Prostate gland (tissue), 2 donors: ENCODE results near the gene SMAD9.

Experiments
- POLR2A ChIP-seq: fragments of 450-650 bp; IDR thresholded peaks from one replicate; pipeline ENCODE4 v1.6.1; 2016; ENCODE audit warnings: antibody characterized with exemption, mild to moderate bottlenecking
- POLR2AphosphoS5 ChIP-seq: sonication (generic); formaldehyde crosslinking; IDR thresholded peaks from one replicate; pipeline ENCODE4 v1.6.1; 2017; ENCODE audit warnings: antibody characterized with exemption
- TF ChIP-seq, protein P1 (sequence below), 4 experiments: fragments of 200-600 bp in 2 of 4; fragments of 450-650 bp in 2 of 4; sonication (generic) in 2 of 4; IDR thresholded peaks; 1 replicate in 3 of 4; 2 replicates in 1 of 4; pipeline ENCODE4 v1.5.1; 2016 to 2019; ENCODE audit warnings: antibody characterized with exemption in 4 of 4, mild to moderate bottlenecking in 2 of 4, moderate library complexity in 2 of 4

DNA sequence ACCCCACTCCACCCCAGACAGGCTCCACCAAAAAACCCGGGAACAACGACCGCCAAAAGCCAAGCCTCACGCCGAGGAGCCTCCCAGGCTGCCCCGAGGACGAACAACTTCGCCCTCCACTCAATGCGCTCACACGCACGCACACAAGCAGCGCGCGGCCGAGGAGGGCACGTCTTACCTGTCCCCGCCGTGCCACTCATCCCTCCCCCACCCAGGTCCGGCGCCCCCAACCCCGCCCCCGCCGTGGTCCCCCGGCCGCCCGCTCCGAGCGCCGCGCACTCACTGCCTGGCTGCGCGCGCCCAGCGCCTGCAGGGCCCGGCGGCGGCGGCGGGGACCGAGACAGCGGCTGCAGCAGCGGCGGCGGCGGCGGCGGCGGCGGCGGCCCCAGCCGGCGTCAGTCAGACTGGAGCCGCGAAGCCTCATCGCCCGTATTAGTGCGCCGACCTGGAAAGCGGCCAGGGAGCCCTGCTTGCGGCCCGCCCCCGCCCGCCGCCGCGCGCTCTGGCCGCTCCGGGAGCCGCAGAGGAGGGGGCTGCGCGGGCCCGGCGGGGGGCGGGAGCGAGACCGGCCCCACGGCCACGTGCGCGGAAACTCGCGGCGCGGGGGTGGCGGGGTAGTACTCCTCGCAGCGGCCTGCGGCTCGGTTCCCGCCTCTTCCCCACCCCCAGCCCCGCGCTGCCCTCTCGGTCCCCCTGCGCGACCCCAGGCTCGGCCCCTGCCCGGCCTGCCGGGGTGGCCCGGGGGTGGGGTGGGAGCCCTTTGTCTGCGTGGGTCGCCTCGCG lies at the start of gene SMAD9:
- TF ChIP-seq, protein P1, sequence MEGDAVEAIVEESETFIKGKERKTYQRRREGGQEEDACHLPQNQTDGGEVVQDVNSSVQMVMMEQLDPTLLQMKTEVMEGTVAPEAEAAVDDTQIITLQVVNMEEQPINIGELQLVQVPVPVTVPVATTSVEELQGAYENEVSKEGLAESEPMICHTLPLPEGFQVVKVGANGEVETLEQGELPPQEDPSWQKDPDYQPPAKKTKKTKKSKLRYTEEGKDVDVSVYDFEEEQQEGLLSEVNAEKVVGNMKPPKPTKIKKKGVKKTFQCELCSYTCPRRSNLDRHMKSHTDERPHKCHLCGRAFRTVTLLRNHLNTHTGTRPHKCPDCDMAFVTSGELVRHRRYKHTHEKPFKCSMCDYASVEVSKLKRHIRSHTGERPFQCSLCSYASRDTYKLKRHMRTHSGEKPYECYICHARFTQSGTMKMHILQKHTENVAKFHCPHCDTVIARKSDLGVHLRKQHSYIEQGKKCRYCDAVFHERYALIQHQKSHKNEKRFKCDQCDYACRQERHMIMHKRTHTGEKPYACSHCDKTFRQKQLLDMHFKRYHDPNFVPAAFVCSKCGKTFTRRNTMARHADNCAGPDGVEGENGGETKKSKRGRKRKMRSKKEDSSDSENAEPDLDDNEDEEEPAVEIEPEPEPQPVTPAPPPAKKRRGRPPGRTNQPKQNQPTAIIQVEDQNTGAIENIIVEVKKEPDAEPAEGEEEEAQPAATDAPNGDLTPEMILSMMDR (IDR thresholded peaks at IDR 0.05) = no peak
- TF ChIP-seq POLR2A = no peak
- no peak for TF ChIP-seq POLR2AphosphoS5
